Endothelial cell of umbilical vein (primary cell): ENCODE results near the gene LIMK2.

ENCODE experiments used
- EZH2 ChIP-seq: IDR thresholded peaks from 2 replicates; pipeline ENCODE4 v1.6.1; 2012; ENCODE audit warnings: borderline replicate concordance, low read depth, mild to moderate bottlenecking, moderate library complexity, low read length, inconsistent platforms; ENCODE audit not compliant: severe bottlenecking
- FOS ChIP-seq: IDR thresholded peaks from 2 replicates; pipeline ENCODE4 v1.6.1; 2011; ENCODE audit warnings: mild to moderate bottlenecking, low read length, moderate library complexity, borderline replicate concordance; ENCODE audit not compliant: insufficient read depth
- GATA2 ChIP-seq: IDR thresholded peaks from 2 replicates; pipeline ENCODE4 v1.7.0; 2011; ENCODE audit warnings: low read depth, mild to moderate bottlenecking, moderate library complexity, mixed read lengths, low read length; ENCODE audit not compliant: insufficient read length, insufficient read depth
- JUN ChIP-seq: IDR thresholded peaks from 2 replicates; pipeline ENCODE4 v1.6.1; 2011; ENCODE audit warnings: borderline replicate concordance, low read depth; ENCODE audit not compliant: insufficient read length, insufficient read depth
- MYC ChIP-seq: IDR thresholded peaks from one replicate; pipeline ENCODE4 v1.6.1; 2011; ENCODE audit warnings: mild to moderate bottlenecking, low read depth, low read length
- POLR2A ChIP-seq: IDR thresholded peaks from 2 replicates; pipeline ENCODE4 v1.6.1; 2012; ENCODE audit warnings: low read depth, mild to moderate bottlenecking, control low read depth, low read length
- POLR2AphosphoS5 ChIP-seq: IDR thresholded peaks from 2 replicates; pipeline ENCODE4 v1.6.1; 2012; ENCODE audit warnings: low read depth, mild to moderate bottlenecking, control low read depth, low read length, moderate library complexity; ENCODE audit not compliant: insufficient read depth
- TF ChIP-seq, protein P1 (sequence below), 2 donors: IDR thresholded peaks; 1 replicate in 1 of 2; 2 replicates in 1 of 2; pipeline ENCODE4 v1.5.1; 2011; ENCODE audit warnings: low read length in 2 of 2, mild to moderate bottlenecking in 2 of 2, moderate library complexity in 2 of 2, control low read depth in 1 of 2, inconsistent platforms in 1 of 2, low read depth in 1 of 2; ENCODE audit not compliant: insufficient read depth in 1 of 2; ENCODE audit errors: extremely low read depth in 1 of 2
- TF ChIP-seq, protein P2 (sequence below): IDR thresholded peaks from 2 replicates; pipeline ENCODE4 v1.6.1; 2011; ENCODE audit not compliant: insufficient read depth, insufficient read length

DNA sequence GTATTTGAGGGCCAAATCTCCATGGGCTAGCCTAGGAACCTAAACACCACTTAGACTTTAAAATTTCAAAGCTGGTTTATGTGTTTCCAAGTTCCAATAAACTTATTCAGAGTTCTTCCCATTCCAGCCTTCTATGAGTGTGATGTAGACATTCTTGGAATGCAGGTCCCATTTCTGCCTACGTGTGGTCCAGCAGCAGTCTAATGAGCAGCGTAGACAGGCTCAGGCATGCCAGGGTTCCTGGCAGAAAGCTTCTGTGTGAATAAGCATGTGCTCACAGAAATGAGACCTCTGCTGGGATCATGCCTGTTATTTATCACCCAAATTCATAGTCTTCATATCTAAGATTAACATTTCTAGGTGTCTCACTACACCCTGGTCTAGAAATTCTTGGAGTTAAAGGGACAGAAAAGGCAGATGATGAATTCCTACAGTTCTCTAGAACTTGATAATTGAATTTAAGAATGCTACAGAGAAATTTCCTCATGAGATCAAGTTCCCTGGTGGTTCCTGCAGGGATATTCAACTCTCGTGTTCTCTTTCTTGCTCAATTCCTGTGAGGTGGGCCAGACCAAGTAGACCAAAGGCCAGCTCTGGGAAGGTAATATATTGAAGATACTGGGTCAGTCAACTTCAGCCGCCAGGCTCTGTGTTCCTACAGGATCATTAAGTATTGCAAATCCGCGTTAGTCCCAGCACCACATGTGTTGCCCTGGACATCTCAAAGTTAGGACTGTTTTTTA is 34.5 kb upstream of the LIMK2 start:
- TF ChIP-seq, protein P1, sequence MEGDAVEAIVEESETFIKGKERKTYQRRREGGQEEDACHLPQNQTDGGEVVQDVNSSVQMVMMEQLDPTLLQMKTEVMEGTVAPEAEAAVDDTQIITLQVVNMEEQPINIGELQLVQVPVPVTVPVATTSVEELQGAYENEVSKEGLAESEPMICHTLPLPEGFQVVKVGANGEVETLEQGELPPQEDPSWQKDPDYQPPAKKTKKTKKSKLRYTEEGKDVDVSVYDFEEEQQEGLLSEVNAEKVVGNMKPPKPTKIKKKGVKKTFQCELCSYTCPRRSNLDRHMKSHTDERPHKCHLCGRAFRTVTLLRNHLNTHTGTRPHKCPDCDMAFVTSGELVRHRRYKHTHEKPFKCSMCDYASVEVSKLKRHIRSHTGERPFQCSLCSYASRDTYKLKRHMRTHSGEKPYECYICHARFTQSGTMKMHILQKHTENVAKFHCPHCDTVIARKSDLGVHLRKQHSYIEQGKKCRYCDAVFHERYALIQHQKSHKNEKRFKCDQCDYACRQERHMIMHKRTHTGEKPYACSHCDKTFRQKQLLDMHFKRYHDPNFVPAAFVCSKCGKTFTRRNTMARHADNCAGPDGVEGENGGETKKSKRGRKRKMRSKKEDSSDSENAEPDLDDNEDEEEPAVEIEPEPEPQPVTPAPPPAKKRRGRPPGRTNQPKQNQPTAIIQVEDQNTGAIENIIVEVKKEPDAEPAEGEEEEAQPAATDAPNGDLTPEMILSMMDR (IDR thresholded peaks at IDR 0.05; ENCODE audit: extremely low read depth in 1 of 2, insufficient read depth in 1 of 2, low read depth in 1 of 2, low read length in 2 of 2): no peak
- TF ChIP-seq EZH2: no peak
- TF ChIP-seq POLR2A: no peak
- no peak for TF ChIP-seq POLR2AphosphoS5
- no peak for TF ChIP-seq FOS
- TF ChIP-seq MYC: no peak
- TF ChIP-seq, protein P2, sequence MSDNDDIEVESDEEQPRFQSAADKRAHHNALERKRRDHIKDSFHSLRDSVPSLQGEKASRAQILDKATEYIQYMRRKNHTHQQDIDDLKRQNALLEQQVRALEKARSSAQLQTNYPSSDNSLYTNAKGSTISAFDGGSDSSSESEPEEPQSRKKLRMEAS: no peak
- TF ChIP-seq JUN: no peak
- TF ChIP-seq GATA2: no peak
